GM12874 (cell line): ENCODE data around the gene RFX7.

Experiments used
- TF ChIP-seq, protein P1 (sequence below): IDR thresholded peaks from 2 replicates; pipeline ENCODE4 v1.5.1; 2011; ENCODE audit warnings: low read depth, mild to moderate bottlenecking, control low read depth, low read length, moderate library complexity; ENCODE audit not compliant: insufficient read depth

RFX7 gene

GRCh38 chr15:56208641-56209155 is 35.0 kb downstream of the RFX7 start:
- TF ChIP-seq, protein P1, sequence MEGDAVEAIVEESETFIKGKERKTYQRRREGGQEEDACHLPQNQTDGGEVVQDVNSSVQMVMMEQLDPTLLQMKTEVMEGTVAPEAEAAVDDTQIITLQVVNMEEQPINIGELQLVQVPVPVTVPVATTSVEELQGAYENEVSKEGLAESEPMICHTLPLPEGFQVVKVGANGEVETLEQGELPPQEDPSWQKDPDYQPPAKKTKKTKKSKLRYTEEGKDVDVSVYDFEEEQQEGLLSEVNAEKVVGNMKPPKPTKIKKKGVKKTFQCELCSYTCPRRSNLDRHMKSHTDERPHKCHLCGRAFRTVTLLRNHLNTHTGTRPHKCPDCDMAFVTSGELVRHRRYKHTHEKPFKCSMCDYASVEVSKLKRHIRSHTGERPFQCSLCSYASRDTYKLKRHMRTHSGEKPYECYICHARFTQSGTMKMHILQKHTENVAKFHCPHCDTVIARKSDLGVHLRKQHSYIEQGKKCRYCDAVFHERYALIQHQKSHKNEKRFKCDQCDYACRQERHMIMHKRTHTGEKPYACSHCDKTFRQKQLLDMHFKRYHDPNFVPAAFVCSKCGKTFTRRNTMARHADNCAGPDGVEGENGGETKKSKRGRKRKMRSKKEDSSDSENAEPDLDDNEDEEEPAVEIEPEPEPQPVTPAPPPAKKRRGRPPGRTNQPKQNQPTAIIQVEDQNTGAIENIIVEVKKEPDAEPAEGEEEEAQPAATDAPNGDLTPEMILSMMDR: no peak

DNA sequence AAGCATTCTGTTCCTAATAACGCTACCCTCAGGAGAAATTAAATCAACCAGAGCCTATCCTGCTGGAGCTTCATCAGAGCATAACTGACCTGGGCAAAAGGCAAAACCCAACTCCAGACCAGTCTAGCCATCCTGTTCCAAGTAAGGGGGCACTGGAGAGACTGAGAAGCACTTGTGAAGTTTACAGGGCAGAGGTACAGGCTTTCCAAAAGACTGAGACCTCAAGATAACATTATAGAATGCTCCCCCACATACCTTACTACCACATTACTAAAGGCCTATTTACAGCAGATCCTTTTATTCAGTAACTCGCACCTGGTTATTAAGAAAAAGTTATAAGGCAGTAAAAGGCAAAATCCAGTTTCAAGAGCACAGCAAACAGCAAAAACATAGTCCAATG is 35.5 kb downstream of the RFX7 start:
- TF ChIP-seq, protein P1: no peak

DNA sequence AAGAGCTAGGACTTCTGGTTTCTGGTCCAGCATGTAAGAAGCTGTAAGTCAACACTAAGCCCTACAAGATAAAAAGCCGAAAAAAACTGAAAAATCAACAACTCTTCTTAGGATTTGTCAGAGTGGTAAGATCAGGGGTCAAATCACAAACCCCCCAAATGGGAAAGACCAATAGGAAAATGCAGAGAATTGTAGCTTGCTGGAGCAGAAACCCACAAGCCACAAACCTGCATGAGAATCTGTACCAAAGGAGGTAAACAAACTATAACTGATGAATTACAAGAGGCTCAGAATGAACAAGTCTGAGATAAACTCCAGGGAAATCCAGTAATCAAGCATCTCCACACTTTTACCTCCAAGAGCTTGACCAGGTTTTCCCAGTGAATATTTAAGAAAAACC is 36.0 kb downstream of the RFX7 start:
- TF ChIP-seq, protein P1: no peak

DNA sequence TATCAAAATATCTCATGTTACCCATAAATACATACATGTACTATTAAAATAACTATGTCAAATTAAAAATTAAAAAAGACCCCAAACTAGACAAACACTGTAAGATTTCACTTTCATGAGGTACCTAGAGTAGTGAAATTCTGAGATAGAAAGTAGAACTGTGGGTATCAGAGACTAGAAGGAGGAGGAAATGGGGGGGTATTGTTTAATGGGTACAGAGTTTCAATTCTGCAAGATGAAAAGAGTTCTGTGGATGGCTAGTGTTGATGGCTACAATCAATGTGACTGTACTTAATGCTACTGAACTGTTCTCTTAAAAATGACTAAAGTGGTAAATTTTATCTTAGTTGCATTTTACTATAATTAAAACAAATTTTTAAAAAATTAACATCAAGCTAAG is 36.6 kb downstream of the RFX7 start:
- TF ChIP-seq, protein P1: no peak

GRCh38 chr15:56205061-56205876 is 38.4 kb downstream of the RFX7 start:
- TF ChIP-seq, protein P1: no peak

DNA sequence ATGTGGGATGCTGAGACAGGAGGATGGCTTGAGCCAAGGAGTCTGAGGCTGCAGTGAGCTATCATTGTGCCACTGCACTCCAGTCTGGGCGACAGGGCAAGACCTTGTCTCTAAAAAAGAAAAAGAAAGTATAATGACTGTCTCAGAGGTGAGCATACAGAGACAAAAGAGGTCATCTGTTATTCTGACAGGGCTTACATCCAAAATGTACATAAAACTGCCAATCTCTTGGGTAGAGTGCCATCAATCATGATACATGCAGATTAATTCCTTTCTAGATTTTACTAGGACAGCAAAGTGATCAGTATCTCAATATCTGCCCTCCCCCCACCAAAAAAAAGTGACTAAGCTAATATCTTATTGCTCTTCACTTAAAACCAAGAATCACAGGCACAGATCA is 41.0 kb downstream of the RFX7 start:
- TF ChIP-seq, protein P1: no peak

DNA sequence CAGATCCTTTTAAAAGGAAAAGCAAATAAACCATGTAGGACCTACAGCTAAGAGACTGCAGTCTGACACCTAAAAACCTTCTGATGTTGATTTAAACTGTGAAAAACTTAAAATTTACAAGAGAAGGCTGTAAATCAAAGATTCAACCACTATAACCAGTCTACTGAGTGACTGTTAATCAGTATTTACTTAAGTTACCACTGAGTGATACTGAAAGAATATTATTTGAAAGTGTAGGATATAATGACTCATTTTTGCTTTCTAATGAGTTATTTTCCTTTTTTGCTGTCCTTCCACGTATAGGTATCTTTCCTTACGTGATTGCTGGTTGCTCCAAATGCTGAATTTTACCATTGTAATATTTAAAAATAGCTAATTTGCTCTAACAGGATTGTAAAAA is 44.6 kb downstream of the RFX7 start:
- TF ChIP-seq, protein P1: no peak
